RWPE1 (cell line): Measurements from ENCODE around the gene SUPT3H.

ENCODE experiments used
- CTCF ChIA-PET: fragments of 350-600 bp; sonication (Branson Sonifier 250); formaldehyde crosslinking; extraction: SDS; loops from one replicate; lab custom pipeline; 2021; lab: Yijun Ruan, JAX
- POLR2A ChIA-PET: fragments of 400-600 bp; formaldehyde crosslinking; extraction: SDS; loops from one replicate; lab custom pipeline; 2020; ENCODE audit warnings: antibody characterized with exemption; ENCODE audit not compliant: low non-redundant PET; lab: Yijun Ruan, JAX
- DNase-seq: peaks from one replicate; pipeline ENCODE4 v3.0.0; 2012; ENCODE audit warnings: low spot score
- H3K27ac ChIP-seq: fragments of 450-650 bp; 2 replicates; pipeline ENCODE4 v1.5.1; 2017
- CTCF ChIP-seq: fragments of 450-650 bp; conservative IDR thresholded peaks from 2 replicates; pipeline ENCODE4 v1.5.1; 2017; ENCODE audit warnings: low read depth, mild to moderate bottlenecking

Gene SUPT3H

GRCh38 chr6:45136495-45136894 lies 241.2 kb downstream of the SUPT3H start:
- POLR2A ChIA-PET: no interaction called here
- CTCF ChIA-PET: interaction anchor here (0.8 kb wide), 1 partner anchor 12 kb away, joined by 3 read pairs; no protein-coding TSS in a partner anchor
- H3K27ac ChIP-seq: no peak overlapping the region
- DNase-seq: no peak
- TF ChIP-seq CTCF: no peak

GRCh38 chr6:45132658-45133294 lies 245.0 kb downstream of the SUPT3H start:
- DNase-seq: no peak
- ChIA-PET POLR2A (no interaction called here), CTCF (no interaction called here)
- no peak overlapping the region for H3K27ac ChIP-seq
- no peak for TF ChIP-seq CTCF

- no peak overlapping the region for H3K27ac ChIP-seq
- DNase-seq: no peak
- ChIA-PET CTCF (no interaction called here), POLR2A (no interaction called here)
- no peak for TF ChIP-seq CTCF
Measured at GRCh38 chr6:45132059-45132458, 245.7 kb downstream of the SUPT3H start.

- no peak for TF ChIP-seq CTCF
- ChIA-PET POLR2A (no interaction called here), CTCF (no interaction called here)
- DNase-seq: no peak
- H3K27ac ChIP-seq: no peak overlapping the region
Measured at GRCh38 chr6:45129051-45129450, 248.7 kb downstream of the SUPT3H start.

GRCh38 chr6:45127185-45127584 lies 250.5 kb downstream of the SUPT3H start:
- no peak for TF ChIP-seq CTCF
- ChIA-PET CTCF (interaction anchor here (0.7 kb wide), 1 partner anchor 23 kb away, joined by 3 read pairs; no protein-coding TSS in a partner anchor), POLR2A (no interaction called here)
- H3K27ac ChIP-seq: no peak overlapping the region
- no peak for DNase-seq

- POLR2A ChIA-PET: no interaction called here
- DNase-seq: no peak
- no peak for TF ChIP-seq CTCF
- no peak overlapping the region for H3K27ac ChIP-seq
- CTCF ChIA-PET: interaction anchor here (0.7 kb wide), 1 partner anchor 340 kb away, joined by 3 read pairs; no protein-coding TSS in a partner anchor
Measured at GRCh38 chr6:45126033-45126432, 251.7 kb downstream of the SUPT3H start.
